NOMO-1 (cell line): ENCODE measurements around the gene GABRB2.

ENCODE experiments used
- DNase-seq, 2 experiments: peaks; one replicate each; lab custom pipeline; 2025; ENCODE audit not compliant: unreplicated experiment in 2 of 2; lab: John Stamatoyannopoulos, UW

The GABRB2 gene

GRCh38 chr5:161481922-161482321, 64.6 kb downstream of the GABRB2 start:
- DNase-seq, result no peak

GRCh38 chr5:161471211-161471950, 75.1 kb downstream of the GABRB2 start:
- no peak for DNase-seq

GRCh38 chr5:161467703-161468102, 78.8 kb downstream of the GABRB2 start:
- DNase-seq, result no peak

- DNase-seq, result no peak
Observed at GRCh38 chr5:161460741-161461140, 85.8 kb downstream of the GABRB2 start.

GRCh38 chr5:161446655-161447054, 99.9 kb downstream of the GABRB2 start:
- no peak for DNase-seq

- no peak for DNase-seq
Observed at GRCh38 chr5:161442471-161442870, 104.1 kb downstream of the GABRB2 start.

- DNase-seq, result no peak
Observed at GRCh38 chr5:161432798-161433197, 113.7 kb downstream of the GABRB2 start.

- no peak for DNase-seq
Observed at GRCh38 chr5:161431963-161432362, 114.6 kb downstream of the GABRB2 start.

- no peak for DNase-seq
Observed at GRCh38 chr5:161421067-161421466, 125.5 kb downstream of the GABRB2 start.

- DNase-seq, result no peak
Observed at GRCh38 chr5:161420521-161420920, 126.0 kb downstream of the GABRB2 start.

- DNase-seq, result no peak
Observed at GRCh38 chr5:161414896-161415295, 131.6 kb downstream of the GABRB2 start.

- no peak for DNase-seq
Observed at GRCh38 chr5:161414037-161414436, 132.5 kb downstream of the GABRB2 start.

- DNase-seq, result no peak
Observed at GRCh38 chr5:161412792-161413191, 133.7 kb downstream of the GABRB2 start.

GRCh38 chr5:161411156-161411555, 135.4 kb downstream of the GABRB2 start:
- DNase-seq, result no peak

GRCh38 chr5:161410640-161411039, 135.9 kb downstream of the GABRB2 start:
- no peak for DNase-seq

GRCh38 chr5:161409471-161409870, 137.1 kb downstream of the GABRB2 start:
- DNase-seq, result no peak

GRCh38 chr5:161406880-161407279, 139.6 kb downstream of the GABRB2 start:
- no peak for DNase-seq

- DNase-seq, result no peak
Observed at GRCh38 chr5:161403996-161404395, 142.5 kb downstream of the GABRB2 start.

GRCh38 chr5:161403121-161403520, 143.4 kb downstream of the GABRB2 start:
- DNase-seq, result no peak

- no peak for DNase-seq
Observed at GRCh38 chr5:161400583-161400982, 145.9 kb downstream of the GABRB2 start.

- DNase-seq, result no peak
Observed at GRCh38 chr5:161399996-161400562, 146.4 kb downstream of the GABRB2 start.

GRCh38 chr5:161397448-161397847, 149.1 kb downstream of the GABRB2 start:
- DNase-seq, result no peak

- no peak for DNase-seq
Observed at GRCh38 chr5:161396171-161396570, 150.4 kb downstream of the GABRB2 start.
